ENCODE measurements around the gene SSC5D.
"Not testable (repeated sequence)": the region's sequence is repeated elsewhere in the genome, so short reads cannot be mapped to it uniquely, and the experiment has no call there.

The SSC5D gene

GRCh38 chr19:55487924-55488687 is at the start of gene SSC5D:
Gene SSC5D (plus strand): TSS chr19:55488436. CDS start chr19:55488590, 154 bp downstream.
- no peak for DNase-seq (ENCODE audit: low read depth in 2 of 2)

GRCh38 chr19:55439052-55439451 is 49.2 kb upstream of the SSC5D start:
- DNase-seq (ENCODE audit: low read depth in 2 of 2): no peak

DNA sequence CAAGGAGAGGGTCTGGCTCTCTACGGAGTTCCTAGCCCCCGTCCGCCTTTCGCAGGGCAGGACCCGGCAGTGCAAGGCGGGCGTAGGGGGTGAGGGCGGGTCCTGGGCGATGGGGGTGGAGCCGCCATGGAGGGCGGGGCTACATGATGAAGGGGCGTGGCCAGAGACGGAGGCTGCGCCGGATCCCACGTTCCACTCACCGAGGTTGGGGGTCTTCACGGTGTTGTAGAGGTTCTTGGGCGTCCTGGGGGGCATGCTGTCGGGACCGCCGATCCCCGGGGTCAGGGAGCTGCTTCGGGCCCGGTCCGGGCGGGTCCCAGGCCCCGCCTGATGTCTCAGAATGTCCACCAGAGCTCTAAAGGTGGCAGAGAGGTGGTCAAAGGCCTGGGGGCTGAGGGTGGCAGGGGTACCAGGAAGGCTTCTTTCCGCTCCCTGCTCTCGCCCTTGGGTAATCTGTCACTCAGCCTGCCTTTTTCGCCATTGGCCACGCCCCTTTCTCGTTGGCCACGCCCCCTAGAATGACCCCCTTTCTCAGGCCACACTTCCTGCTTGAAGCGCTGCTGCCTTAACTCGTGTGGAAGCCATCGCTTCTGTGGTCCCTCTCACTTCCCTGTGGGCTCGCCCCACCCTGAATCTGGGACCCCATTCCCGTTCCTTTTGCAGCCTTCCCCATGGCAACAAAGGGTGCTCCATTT is 47.7 kb upstream of the SSC5D start:
- DNase-seq (ENCODE audit: low read depth in 2 of 2): no peak

DNA sequence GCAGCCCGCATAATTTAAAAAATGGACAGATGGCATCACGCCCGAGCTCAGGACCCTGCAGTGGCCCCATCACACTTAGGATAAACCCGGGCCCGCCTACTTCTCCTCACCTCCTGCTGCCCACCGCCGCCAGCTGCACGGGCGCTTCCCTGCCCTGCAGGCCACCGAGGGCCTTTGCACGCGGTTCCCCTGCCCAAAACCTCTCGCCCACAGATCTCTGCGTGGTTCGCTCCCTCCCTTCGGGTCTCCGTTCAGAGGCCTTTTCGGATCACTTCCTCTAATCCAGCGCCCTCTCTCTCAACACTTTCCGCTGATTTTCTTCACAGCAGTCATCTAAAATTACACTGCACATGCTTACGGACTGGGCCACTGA is 46.9 kb upstream of the SSC5D start:
- DNase-seq (ENCODE audit: low read depth in 2 of 2): no peak

DNA sequence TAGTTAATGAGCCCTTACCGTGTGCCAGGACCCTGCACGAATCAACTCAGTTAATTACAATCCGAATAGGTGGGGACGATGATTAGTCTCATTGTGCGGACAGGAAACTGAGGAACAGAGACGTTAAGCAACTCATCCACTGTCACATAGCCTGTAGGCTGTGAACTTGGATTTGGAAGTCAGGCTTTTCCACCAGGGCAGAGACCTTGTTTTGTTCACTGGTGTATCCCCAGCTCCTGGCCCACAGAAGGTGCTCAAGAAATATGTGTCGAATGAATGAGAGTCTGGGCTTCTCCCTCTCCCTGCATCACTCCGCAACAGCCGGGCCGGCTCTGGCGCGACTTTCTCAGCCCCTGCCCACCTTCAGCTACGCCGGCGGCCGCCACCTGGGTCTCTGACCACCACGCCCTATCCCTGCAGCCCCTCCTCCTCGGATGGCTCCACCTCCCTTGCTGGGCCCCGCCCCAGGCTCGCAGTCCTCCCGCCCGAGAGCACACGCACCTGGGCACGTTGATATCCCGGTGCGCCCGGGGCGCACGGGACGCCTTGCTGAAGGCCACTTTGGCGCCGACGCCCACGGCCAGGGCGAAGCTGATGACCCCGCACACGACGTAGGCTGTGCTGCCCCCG is 46.4 kb upstream of the SSC5D start:
- DNase-seq (ENCODE audit: low read depth in 2 of 2): no peak

- no peak for DNase-seq (ENCODE audit: low read depth in 2 of 2)
Observed at GRCh38 chr19:55442372-55442961, 45.8 kb upstream of the SSC5D start.

DNA sequence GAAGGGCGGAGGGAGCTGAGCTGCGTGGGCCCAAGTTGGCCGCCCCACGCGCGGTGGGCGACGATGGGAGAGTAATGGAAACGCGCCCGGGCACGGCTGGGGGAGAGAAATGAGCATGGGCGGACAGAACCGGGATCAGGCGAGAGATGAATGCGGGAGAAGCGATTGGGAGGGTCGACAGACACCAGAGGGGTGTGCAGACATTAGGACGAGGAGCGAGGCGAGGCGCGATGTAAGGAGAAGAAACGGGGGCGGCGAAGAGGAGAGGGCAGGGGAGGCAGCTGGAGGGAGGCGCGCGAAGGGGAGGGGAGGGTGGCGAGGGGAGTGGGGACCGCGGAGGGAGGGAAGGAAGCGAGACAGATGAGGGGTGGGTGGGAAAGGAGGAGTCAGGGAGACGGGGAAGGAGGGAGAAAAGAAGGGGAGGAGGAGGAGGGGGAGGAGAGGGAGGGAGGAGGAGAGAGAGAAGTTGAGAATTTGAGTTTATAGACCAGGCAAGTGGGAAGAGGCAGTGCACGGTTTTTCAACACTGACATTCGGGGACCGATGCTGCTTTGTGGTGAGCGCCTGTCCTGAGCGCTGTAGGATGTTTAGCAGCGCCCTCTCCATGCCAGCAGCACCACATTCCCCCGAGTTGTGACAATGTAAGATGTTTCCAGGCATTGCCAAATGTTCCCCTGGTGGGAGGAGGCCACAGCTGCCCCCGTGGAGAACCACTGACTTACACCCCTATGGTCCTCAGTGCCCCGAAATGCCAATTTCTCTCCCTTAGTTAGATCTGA is 45.0 kb upstream of the SSC5D start, which contains the start of gene SHISA7:
Gene SHISA7, minus strand, starts transcription at position 256 of the 779 bp plus-strand sequence. CDS start 437 bp downstream, outside the sequence.
- no peak for DNase-seq (ENCODE audit: low read depth in 2 of 2)

DNA sequence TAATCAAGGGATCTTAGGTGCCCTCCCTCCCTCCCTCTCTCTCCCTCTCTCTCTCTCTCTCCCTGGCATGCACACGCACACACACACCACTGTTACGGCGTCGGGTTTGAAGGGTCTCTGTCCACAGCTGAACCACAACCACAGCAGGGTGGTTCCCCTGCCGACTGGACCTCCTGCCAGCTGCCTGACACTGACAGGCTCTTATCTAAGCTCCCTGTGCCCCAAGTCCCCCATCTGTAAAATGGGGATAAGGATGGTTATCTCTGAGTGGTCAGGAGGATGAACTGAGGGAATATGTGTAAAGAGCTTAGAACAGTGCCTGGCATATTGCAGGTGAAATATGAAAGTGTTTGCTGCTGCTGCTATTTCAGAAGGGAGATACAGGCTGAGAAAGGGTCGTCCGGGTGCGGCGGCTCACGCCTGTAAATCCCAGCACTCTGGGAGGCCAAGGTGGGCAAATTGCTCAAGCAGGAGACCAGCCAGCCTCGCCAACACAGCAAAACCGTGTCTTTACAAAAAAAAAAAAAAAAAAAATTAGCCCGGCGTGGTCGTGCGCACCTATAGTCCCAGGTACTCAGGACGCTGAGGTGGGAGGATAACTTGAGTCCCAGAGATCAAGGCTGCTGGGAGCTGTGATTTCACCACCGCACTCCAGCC is 44.3 kb upstream of the SSC5D start:
- DNase-seq (ENCODE audit: low read depth in 2 of 2): no peak

DNA sequence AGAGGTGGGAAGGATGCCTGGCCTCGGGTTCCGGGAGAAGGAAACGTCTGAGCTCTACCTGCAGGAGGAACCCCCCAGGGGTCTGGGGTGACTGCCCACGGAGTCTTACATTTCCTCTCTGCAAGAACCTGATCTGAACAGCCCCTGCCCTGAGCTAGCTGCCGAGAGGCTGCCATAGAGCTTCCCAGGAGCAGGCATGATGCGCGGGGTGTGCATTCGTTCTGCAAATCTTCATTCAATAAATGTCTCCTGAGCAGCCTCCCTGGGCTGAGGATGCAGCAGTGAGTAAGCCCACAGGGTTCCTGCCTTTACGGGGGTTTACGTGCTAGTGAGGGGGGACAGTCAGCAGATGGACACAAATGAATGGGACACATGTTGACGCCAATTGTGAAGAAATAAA is 43.6 kb upstream of the SSC5D start:
- no peak for DNase-seq (ENCODE audit: low read depth in 2 of 2)

- no peak for DNase-seq (ENCODE audit: low read depth in 2 of 2)
Observed at GRCh38 chr19:55446060-55446459, 42.2 kb upstream of the SSC5D start.

GRCh38 chr19:55447421-55448174 is 40.6 kb upstream of the SSC5D start:
- DNase-seq (ENCODE audit: low read depth in 2 of 2): no peak

DNA sequence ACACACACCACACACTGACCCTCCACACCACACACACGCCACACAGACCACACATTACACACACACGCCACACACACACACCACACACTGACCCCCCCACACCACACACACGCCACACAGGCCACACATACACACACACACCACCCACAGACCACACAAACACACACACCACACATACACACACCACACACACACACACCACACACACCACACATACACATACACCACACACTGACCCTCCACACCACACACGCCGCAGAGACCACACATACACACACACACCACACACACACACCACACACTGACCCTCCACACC is 40.1 kb upstream of the SSC5D start:
- DNase-seq (ENCODE audit: low read depth in 2 of 2): not testable (repeated sequence)

GRCh38 chr19:55449469-55449868 is 38.8 kb upstream of the SSC5D start:
- DNase-seq (ENCODE audit: low read depth in 2 of 2): no peak

GRCh38 chr19:55451163-55451964 is 36.9 kb upstream of the SSC5D start:
- DNase-seq (ENCODE audit: low read depth in 2 of 2): no peak

DNA sequence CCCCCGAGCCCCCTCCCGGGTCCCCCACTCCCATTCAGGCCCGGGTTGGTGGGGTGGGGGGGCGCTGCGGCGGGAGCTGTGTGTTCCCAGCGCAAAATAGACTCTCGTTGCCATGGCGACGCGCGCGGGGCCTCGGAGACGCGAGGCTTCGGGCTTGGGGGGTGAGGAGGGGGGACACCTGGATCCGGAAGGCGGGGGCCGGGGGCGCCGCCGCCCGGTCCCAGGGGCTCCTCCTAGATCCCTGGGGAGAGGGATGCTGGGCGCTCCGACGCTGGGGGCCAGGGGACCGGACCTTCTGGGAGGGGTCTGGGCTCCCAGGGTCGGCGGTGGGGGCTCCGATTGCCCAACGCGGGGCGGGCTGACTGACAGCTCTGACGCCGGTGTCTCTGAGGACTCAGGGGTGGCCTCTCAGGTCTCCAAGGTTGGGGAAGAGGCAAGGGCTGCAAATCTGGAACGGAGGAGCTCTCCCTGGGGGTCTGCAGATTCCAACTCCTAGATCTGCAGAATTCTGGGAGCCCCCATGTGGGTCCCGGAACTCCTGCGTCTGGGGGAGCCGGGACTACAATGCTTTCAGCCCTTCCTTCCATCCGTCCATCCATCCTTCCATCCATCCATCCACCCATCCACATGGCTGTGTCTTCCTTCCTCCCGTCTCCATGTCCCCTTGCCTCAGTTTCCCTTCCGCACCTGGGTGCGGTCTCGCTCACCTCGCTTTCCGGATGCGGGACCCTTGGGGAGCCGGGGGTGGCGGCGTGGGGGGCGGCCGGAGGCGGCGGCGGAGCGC is 36.1 kb upstream of the SSC5D start:
- DNase-seq (ENCODE audit: low read depth in 2 of 2): no peak

DNA sequence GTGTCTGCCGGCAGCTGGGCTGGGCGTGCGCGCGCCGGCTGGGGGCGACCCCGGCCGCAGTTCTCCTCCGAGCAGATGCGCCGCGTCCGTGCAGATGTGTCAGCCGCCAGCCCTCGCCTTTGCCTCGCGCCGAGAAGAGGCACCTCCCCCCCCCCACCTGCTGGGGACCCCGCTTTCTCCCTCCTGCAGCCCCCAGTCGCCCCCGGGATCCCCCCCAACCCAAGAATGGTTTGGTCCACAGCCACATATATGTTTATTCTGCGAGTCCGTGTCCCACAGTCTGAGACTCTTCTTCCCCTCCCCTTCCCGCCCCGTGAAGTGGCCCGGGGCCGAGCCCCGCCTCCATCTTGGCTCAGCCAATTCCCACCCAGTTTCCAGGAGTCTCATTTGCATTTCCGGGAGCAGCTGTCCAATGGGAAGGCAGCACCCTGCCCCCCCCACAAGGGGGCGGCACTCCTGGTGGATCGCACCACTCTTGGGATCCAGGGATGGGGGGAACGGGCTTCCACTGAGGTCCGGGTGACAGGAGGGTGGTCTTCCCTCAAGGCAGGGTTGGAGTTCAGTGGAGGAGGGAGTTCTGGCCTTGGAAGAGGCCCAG is 35.4 kb upstream of the SSC5D start:
- no peak for DNase-seq (ENCODE audit: low read depth in 2 of 2)

- no peak for DNase-seq (ENCODE audit: low read depth in 2 of 2)
Observed at GRCh38 chr19:55453511-55454260, 34.5 kb upstream of the SSC5D start.

DNA sequence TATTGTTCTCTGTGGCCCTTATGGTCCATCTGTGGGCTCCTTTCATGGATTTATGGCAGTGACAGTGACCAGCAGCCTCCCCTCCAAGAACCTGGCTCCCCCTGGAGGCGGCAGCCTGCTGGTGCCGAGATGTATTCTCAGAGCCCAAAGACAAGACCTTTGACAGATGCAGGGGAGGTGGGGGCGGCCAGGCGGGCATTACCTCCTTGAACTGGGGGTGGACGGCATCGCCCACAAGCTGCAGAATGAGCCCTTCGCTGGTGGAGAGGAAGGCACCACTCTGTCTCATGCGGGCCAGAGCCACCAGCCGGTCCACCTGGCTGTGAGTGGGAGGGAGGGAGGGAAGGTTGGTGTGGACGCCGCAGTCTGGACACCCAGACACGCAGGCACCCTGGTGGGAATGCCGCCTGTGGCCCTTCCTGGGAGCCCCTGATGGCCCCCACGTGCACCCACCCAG is 33.4 kb upstream of the SSC5D start:
- DNase-seq (ENCODE audit: low read depth in 2 of 2): no peak

All from activated CD8-positive, alpha-beta memory T cell treated with anti-CD3 and anti-CD28 coated beads for 4 hours (primary cell).